ENCODE measurements around the gene BPNT1.
A peak's percentile ranks its signal among the peaks of the same experiment; 100 is the strongest.

BPNT1 gene

GRCh38 chr1:220089650-220090556, at the start of gene BPNT1:
Gene BPNT1 (minus strand): TSS chr1:220089788. CDS start chr1:220079846, 9,942 bp downstream.
- H3K4me3 ChIP-seq (ENCODE audit: low read depth, low read length): peak within 1 kb of the TSS; percentile 85
- DNase-seq (ENCODE audit: low read depth): peak; percentile 99
- no peak for TF ChIP-seq CTCF (IDR thresholded peaks at IDR 0.05; ENCODE audit: insufficient read depth, low read depth, low read length, missing control alignments)

GRCh38 chr1:220137019-220137786, 47.6 kb upstream of the BPNT1 start:
- TF ChIP-seq CTCF (IDR thresholded peaks at IDR 0.05; ENCODE audit: insufficient read depth, low read depth, low read length, missing control alignments): no peak
- no peak for DNase-seq (ENCODE audit: low read depth)

GRCh38 chr1:220135755-220136154, 46.2 kb upstream of the BPNT1 start:
- DNase-seq (ENCODE audit: low read depth): no peak
- H3K4me3 ChIP-seq (ENCODE audit: low read depth, low read length): no peak overlapping the region
- no peak for TF ChIP-seq CTCF (IDR thresholded peaks at IDR 0.05; ENCODE audit: insufficient read depth, low read depth, low read length, missing control alignments)

More at GRCh38 chr1:220137019-220137786, 47.6 kb upstream of the BPNT1 start:
- H3K4me3 ChIP-seq (ENCODE audit: low read depth, low read length): no peak overlapping the region

- no peak overlapping the region for H3K4me3 ChIP-seq (ENCODE audit: low read depth, low read length)
- no peak for TF ChIP-seq CTCF (IDR thresholded peaks at IDR 0.05; ENCODE audit: insufficient read depth, low read depth, low read length, missing control alignments)
- no peak for DNase-seq (ENCODE audit: low read depth)
These were observed 40.1 kb upstream of the BPNT1 start for GRCh38 chr1:220129479-220130210.

GRCh38 chr1:220127076-220127475, 37.5 kb upstream of the BPNT1 start:
- no peak overlapping the region for H3K4me3 ChIP-seq (ENCODE audit: low read depth, low read length)
- no peak for TF ChIP-seq CTCF (IDR thresholded peaks at IDR 0.05; ENCODE audit: insufficient read depth, low read depth, low read length, missing control alignments)

GRCh38 chr1:220124542-220124941, 35.0 kb upstream of the BPNT1 start:
- no peak overlapping the region for H3K4me3 ChIP-seq (ENCODE audit: low read depth, low read length)
- no peak for DNase-seq (ENCODE audit: low read depth)
- no peak for TF ChIP-seq CTCF (IDR thresholded peaks at IDR 0.05; ENCODE audit: insufficient read depth, low read depth, low read length, missing control alignments)

More at GRCh38 chr1:220127076-220127475, 37.5 kb upstream of the BPNT1 start:
- no peak for DNase-seq (ENCODE audit: low read depth)
